Smooth muscle cell (in vitro differentiated cells): Measurements from ENCODE around the gene CRHR2. TPM values are rescaled to one million over a fixed set of nuclear protein-coding genes. Genes with fewer than 3 reads are reported as not detected.

Experiments used
- DNase-seq: peaks from one replicate; lab custom pipeline; 2025; ENCODE audit not compliant: unreplicated experiment; lab: John Stamatoyannopoulos, UW
- H2AFZ ChIP-seq: fragments of 200-600 bp; sonication (generic); 2 replicates; pipeline ENCODE4 v1.6.0; 2016; ENCODE audit warnings: antibody characterized with exemption, low read depth, mild to moderate bottlenecking
- H3F3A ChIP-seq: fragments of 200-600 bp; sonication (generic); 2 replicates; pipeline ENCODE4 v1.6.0; 2017; ENCODE audit warnings: antibody characterized with exemption, low read depth
- H3K27ac ChIP-seq: fragments of 200-600 bp; sonication (generic); 2 replicates; pipeline ENCODE4 v1.5.1; 2016; ENCODE audit warnings: low read depth, mild to moderate bottlenecking
- H3K27me3 ChIP-seq: fragments of 200-600 bp; sonication (generic); 2 replicates; pipeline ENCODE4 v1.6.1; 2016; ENCODE audit warnings: low read depth, mild to moderate bottlenecking
- H3K36me3 ChIP-seq: fragments of 200-600 bp; sonication (generic); 2 replicates; pipeline ENCODE4 v1.5.1; 2016; ENCODE audit warnings: low read depth
- H3K4me1 ChIP-seq: fragments of 200-600 bp; sonication (generic); 2 replicates; pipeline ENCODE4 v1.5.1; 2016; ENCODE audit warnings: low read depth
- H3K4me2 ChIP-seq: fragments of 200-600 bp; sonication (generic); 2 replicates; pipeline ENCODE4 v1.6.0; 2016; ENCODE audit warnings: mild to moderate bottlenecking
- H3K4me3 ChIP-seq: fragments of 200-600 bp; sonication (generic); 2 replicates; pipeline ENCODE4 v1.5.1; 2016; ENCODE audit warnings: mild to moderate bottlenecking
- H3K79me2 ChIP-seq: fragments of 200-600 bp; sonication (generic); 2 replicates; pipeline ENCODE4 v1.6.0; 2016; ENCODE audit warnings: low read depth, mild to moderate bottlenecking
- H3K9ac ChIP-seq: fragments of 200-600 bp; sonication (generic); 2 replicates; pipeline ENCODE4 v1.6.0; 2016; ENCODE audit warnings: low read depth
- H3K9me3 ChIP-seq: fragments of 200-600 bp; sonication (generic); replicated peaks from 2 replicates; pipeline ENCODE4 v1.5.1; 2016; ENCODE audit warnings: low read depth
- H4K20me1 ChIP-seq: fragments of 200-600 bp; sonication (generic); 2 replicates; pipeline ENCODE4 v1.6.0; 2016; ENCODE audit warnings: low read depth
- CTCF ChIP-seq: fragments of 200-600 bp; sonication (generic); IDR thresholded peaks from 2 replicates; pipeline ENCODE4 v1.5.1; 2017; ENCODE audit warnings: borderline replicate concordance, mild to moderate bottlenecking, antibody characterized with exemption; ENCODE audit not compliant: insufficient read depth, poor library complexity, severe bottlenecking
- WGBS: methylation state at CpG from one replicate; pipeline ENCODE4 v1.1.7; 2016; ENCODE audit warnings: low lambda C conversion rate; 5-methylcytosine and 5-hydroxymethylcytosine counted together
- polyA plus RNA-seq: library from polyadenylated mRNA; unstranded; fragments of >200 nt; fragmentation: Nextera tagmentation; extraction: Ambion mirVana; gene quantifications from 2 replicates; pipeline ENCODE4 v1.2.1, GENCODE V29; 2016
- total RNA-seq: library from RNA; depleted of rRNA; stranded (reverse); fragments of >200 nt; gene quantifications from 2 replicates; pipeline ENCODE4 v1.2.3, GENCODE V29; 2014

The CRHR2 gene
- total and polyA plus RNA-seq, 2 experiments from 2014 or later = 0.16 TPM; not detected in 1

GRCh38 chr7:30667172-30667571, 15.1 kb downstream of the CRHR2 start:
- peaks cover 10% of the 10 kb centered on the region for H3K27me3 ChIP-seq
- no peak overlapping the region for H3K9ac ChIP-seq
- no peak overlapping the region for H3K27ac ChIP-seq
- no peaks in the 10 kb centered on the region for H3F3A ChIP-seq
- TF ChIP-seq CTCF = no peak
- no peak overlapping the region for H2AFZ ChIP-seq
- no peaks in the 10 kb centered on the region for H4K20me1 ChIP-seq
- H3K79me2 ChIP-seq = no peaks in the 10 kb centered on the region
- no peak overlapping the region for H3K4me2 ChIP-seq
- no peak overlapping the region for H3K4me3 ChIP-seq
- no peaks in the 10 kb centered on the region for H3K9me3 ChIP-seq
- DNase-seq = no peak
- H3K4me1 ChIP-seq = no peaks in the 10 kb centered on the region
- no peaks in the 10 kb centered on the region for H3K36me3 ChIP-seq
- 83% methylated on average over 3 of the region's 3 CpGs for WGBS

- no peak overlapping the region for H3K4me3 ChIP-seq
- DNase-seq = no peak
- H3F3A ChIP-seq = no peaks in the 10 kb centered on the region
- no peak for TF ChIP-seq CTCF
- H3K9ac ChIP-seq = no peak overlapping the region
- no peak overlapping the region for H2AFZ ChIP-seq
- no peak overlapping the region for H3K4me2 ChIP-seq
- H3K27ac ChIP-seq = no peak overlapping the region
- H3K9me3 ChIP-seq = no peaks in the 10 kb centered on the region
- 91% methylated on average over 11 of the region's 11 CpGs for WGBS
- no peaks in the 10 kb centered on the region for H3K4me1 ChIP-seq
- no peaks in the 10 kb centered on the region for H3K36me3 ChIP-seq
- peaks cover 10% of the 10 kb centered on the region for H3K27me3 ChIP-seq
- H3K79me2 ChIP-seq = no peaks in the 10 kb centered on the region
- H4K20me1 ChIP-seq = no peaks in the 10 kb centered on the region
Observed at GRCh38 chr7:30665449-30665848, 16.8 kb downstream of the CRHR2 start.

- TF ChIP-seq CTCF = no peak
- Histone ChIP-seq H3K36me3 (no peaks in the 10 kb centered on the region), H3K27me3 (peaks cover 10% of the 10 kb centered on the region), H3K9me3 (no peaks in the 10 kb centered on the region), H3K4me3 (no peak overlapping the region), H4K20me1 (no peaks in the 10 kb centered on the region), H3K27ac (no peak overlapping the region), H3K9ac (no peak overlapping the region), H2AFZ (no peak overlapping the region), H3K79me2 (no peaks in the 10 kb centered on the region), H3K4me2 (no peak overlapping the region), H3F3A (no peaks in the 10 kb centered on the region), H3K4me1 (no peaks in the 10 kb centered on the region)
- WGBS = 76% methylated on average over 8 of the region's 8 CpGs
- no peak for DNase-seq
Observed at GRCh38 chr7:30665043-30665442, 17.2 kb downstream of the CRHR2 start.

GRCh38 chr7:30664184-30664885, 17.9 kb downstream of the CRHR2 start:
- 93% methylated on average over 2 of the region's 2 CpGs for WGBS

More at GRCh38 chr7:30664184-30664885, 17.9 kb downstream of the CRHR2 start:
- TF ChIP-seq CTCF = no peak
- Histone ChIP-seq H3K9me3 (no peaks in the 10 kb centered on the region), H3K4me3 (no peak overlapping the region), H4K20me1 (no peaks in the 10 kb centered on the region), H3K4me1 (no peaks in the 10 kb centered on the region), H3K36me3 (no peaks in the 10 kb centered on the region), H3F3A (no peaks in the 10 kb centered on the region), H2AFZ (no peak overlapping the region), H3K79me2 (no peaks in the 10 kb centered on the region), H3K4me2 (no peak overlapping the region), H3K27me3 (peaks cover 10% of the 10 kb centered on the region), H3K9ac (no peak overlapping the region), H3K27ac (no peak overlapping the region)
- no peak for DNase-seq
